Neuron (in vitro differentiated cells): ENCODE data around the gene MAG.

ENCODE experiments used
- H2AFZ ChIP-seq: one replicate; pipeline ENCODE4 v1.6.1; 2013; ENCODE audit warnings: low read depth, mild to moderate bottlenecking, inconsistent platforms, low read length, moderate library complexity
- H3K27me3 ChIP-seq: one replicate; pipeline ENCODE4 v1.6.1; 2013; ENCODE audit warnings: low read length; ENCODE audit not compliant: insufficient read depth
- H3K36me3 ChIP-seq: one replicate; pipeline ENCODE4 v1.6.1; 2013; ENCODE audit warnings: low read length; ENCODE audit not compliant: insufficient read depth
- H3K4me1 ChIP-seq: one replicate; pipeline ENCODE4 v1.6.1; 2013; ENCODE audit warnings: low read length; ENCODE audit not compliant: insufficient read depth
- H3K4me3 ChIP-seq: 2 replicates; pipeline ENCODE4 v1.5.1; 2013; ENCODE audit warnings: mild to moderate bottlenecking, low read length, moderate library complexity
- H3K9me3 ChIP-seq: one replicate; pipeline ENCODE4 v1.6.1; 2013; ENCODE audit warnings: low read length

The MAG gene

GRCh38 chr19:35302446-35302845 lies 10.5 kb downstream of the MAG start:
- Histone ChIP-seq H3K36me3 (no peaks in the 10 kb centered on the region), H2AFZ (no peak overlapping the region), H3K9me3 (no peaks in the 10 kb centered on the region), H3K4me3 (no peak overlapping the region), H3K27me3 (no peaks in the 10 kb centered on the region), H3K4me1 (no peaks in the 10 kb centered on the region)

GRCh38 chr19:35303357-35303915 lies 11.5 kb downstream of the MAG start:
- Histone ChIP-seq H3K36me3 (no peaks in the 10 kb centered on the region), H3K4me3 (no peak overlapping the region), H3K4me1 (no peaks in the 10 kb centered on the region), H3K27me3 (no peaks in the 10 kb centered on the region), H3K9me3 (no peaks in the 10 kb centered on the region), H2AFZ (no peak overlapping the region)

- no peaks in the 10 kb centered on the region for H3K27me3 ChIP-seq
- H3K36me3 ChIP-seq: no peaks in the 10 kb centered on the region
- no peak overlapping the region for H3K4me3 ChIP-seq
- no peaks in the 10 kb centered on the region for H3K9me3 ChIP-seq
- no peaks in the 10 kb centered on the region for H3K4me1 ChIP-seq
- no peak overlapping the region for H2AFZ ChIP-seq
Measured at GRCh38 chr19:35304036-35304435, 12.1 kb downstream of the MAG start.

GRCh38 chr19:35305181-35305580 lies 13.2 kb downstream of the MAG start:
- H2AFZ ChIP-seq: no peak overlapping the region
- no peaks in the 10 kb centered on the region for H3K36me3 ChIP-seq
- H3K27me3 ChIP-seq: no peaks in the 10 kb centered on the region
- no peak overlapping the region for H3K4me3 ChIP-seq
- no peaks in the 10 kb centered on the region for H3K9me3 ChIP-seq
- H3K4me1 ChIP-seq: no peaks in the 10 kb centered on the region

- Histone ChIP-seq H3K4me1 (no peaks in the 10 kb centered on the region), H3K9me3 (no peaks in the 10 kb centered on the region), H3K36me3 (no peaks in the 10 kb centered on the region)
Measured at GRCh38 chr19:35306473-35307246, 14.7 kb downstream of the MAG start.

GRCh38 chr19:35307931-35308330 lies 16.0 kb downstream of the MAG start:
- H3K4me3 ChIP-seq: no peak overlapping the region
- no peaks in the 10 kb centered on the region for H3K4me1 ChIP-seq
- H3K9me3 ChIP-seq: no peaks in the 10 kb centered on the region
- no peaks in the 10 kb centered on the region for H3K27me3 ChIP-seq
- H2AFZ ChIP-seq: no peak overlapping the region
- H3K36me3 ChIP-seq: no peaks in the 10 kb centered on the region

More at GRCh38 chr19:35306473-35307246, 14.7 kb downstream of the MAG start:
- Histone ChIP-seq H3K4me3 (no peak overlapping the region), H2AFZ (no peak overlapping the region), H3K27me3 (no peaks in the 10 kb centered on the region)

- H3K4me1 ChIP-seq: no peaks in the 10 kb centered on the region
- peaks cover 3% of the 10 kb centered on the region for H3K27me3 ChIP-seq
- H3K4me3 ChIP-seq: no peak overlapping the region
- no peaks in the 10 kb centered on the region for H3K36me3 ChIP-seq
- H3K9me3 ChIP-seq: no peaks in the 10 kb centered on the region
- H2AFZ ChIP-seq: no peak overlapping the region
Measured at GRCh38 chr19:35308910-35309309, 16.9 kb downstream of the MAG start.

DNA sequence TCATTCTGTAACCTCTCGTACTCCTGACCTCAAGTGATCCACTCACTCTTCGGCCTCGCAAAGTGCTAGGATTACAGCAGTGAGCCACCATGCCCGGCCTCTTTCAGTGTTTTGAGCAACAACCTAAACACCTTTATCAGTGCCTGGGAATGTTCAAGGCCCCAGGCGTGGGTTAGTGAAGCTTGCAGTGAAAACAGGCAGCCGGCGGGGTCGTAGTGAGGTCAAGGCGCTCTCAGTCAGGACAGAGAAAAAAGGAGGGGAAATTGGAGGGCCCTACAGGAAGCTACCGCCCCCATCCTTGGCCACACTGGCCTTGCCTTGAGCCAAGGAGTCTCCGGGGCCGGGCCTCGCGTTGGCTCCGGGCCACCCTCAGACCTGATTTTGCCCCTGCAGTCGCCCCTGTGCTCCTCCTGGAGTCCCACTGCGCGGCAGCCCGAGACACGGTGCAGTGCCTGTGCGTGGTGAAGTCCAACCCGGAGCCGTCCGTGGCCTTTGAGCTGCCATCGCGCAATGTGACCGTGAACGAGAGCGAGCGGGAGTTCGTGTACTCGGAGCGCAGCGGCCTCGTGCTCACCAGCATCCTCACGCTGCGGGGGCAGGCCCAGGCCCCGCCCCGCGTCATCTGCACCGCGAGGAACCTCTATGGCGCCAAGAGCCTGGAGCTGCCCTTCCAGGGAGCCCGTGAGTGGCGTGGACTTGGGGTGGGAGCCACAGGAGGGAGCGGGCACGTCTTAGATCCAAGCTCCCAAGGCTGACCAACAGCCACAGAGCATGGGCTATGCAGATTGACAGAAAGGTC lies 17.7 kb downstream of the MAG start:
- no peaks in the 10 kb centered on the region for H3K9me3 ChIP-seq
- H3K4me3 ChIP-seq: no peak overlapping the region
- peaks cover 3% of the 10 kb centered on the region for H3K27me3 ChIP-seq
- H2AFZ ChIP-seq: no peak overlapping the region
- no peaks in the 10 kb centered on the region for H3K36me3 ChIP-seq
- H3K4me1 ChIP-seq: no peaks in the 10 kb centered on the region

GRCh38 chr19:35310331-35310730 lies 18.4 kb downstream of the MAG start:
- peaks cover 3% of the 10 kb centered on the region for H3K27me3 ChIP-seq
- H2AFZ ChIP-seq: no peak overlapping the region
- H3K4me1 ChIP-seq: no peaks in the 10 kb centered on the region
- H3K4me3 ChIP-seq: no peak overlapping the region
- H3K36me3 ChIP-seq: no peaks in the 10 kb centered on the region
- H3K9me3 ChIP-seq: no peaks in the 10 kb centered on the region

DNA sequence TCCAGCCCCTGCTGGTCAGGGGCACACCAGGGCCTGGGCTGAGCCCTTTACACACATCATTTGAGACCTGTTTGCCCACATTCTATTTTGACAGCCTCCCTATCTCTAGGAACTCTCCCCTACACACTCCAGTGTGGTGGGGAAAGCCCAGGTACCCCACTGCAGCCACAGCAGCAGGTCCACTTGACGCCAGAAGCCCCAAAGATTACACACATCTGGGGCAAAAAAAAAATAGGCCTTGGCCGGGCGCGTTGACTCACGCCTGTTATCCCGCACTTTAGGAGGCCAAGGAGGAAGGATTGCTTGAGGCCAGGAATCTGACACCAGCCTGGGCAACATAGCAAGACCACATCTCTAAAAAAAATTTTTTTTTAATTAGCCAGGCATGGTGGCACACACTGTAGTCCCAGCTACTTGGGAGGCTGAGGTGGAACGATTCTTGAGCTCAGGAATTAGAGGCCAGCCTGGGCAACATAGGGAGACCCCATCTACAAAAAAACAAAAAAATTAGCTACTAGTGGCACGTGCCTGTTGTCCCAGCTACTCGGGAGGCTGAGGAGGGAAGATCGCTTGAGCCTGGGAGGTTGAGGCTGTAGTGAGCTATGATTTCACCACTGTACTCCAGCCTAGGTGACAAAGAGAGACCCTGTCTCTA lies 19.0 kb downstream of the MAG start:
- H3K27me3 ChIP-seq: peaks cover 3% of the 10 kb centered on the region
- H3K9me3 ChIP-seq: no peaks in the 10 kb centered on the region
- no peaks in the 10 kb centered on the region for H3K36me3 ChIP-seq
- H3K4me3 ChIP-seq: no peak overlapping the region
- no peaks in the 10 kb centered on the region for H3K4me1 ChIP-seq
- no peak overlapping the region for H2AFZ ChIP-seq

DNA sequence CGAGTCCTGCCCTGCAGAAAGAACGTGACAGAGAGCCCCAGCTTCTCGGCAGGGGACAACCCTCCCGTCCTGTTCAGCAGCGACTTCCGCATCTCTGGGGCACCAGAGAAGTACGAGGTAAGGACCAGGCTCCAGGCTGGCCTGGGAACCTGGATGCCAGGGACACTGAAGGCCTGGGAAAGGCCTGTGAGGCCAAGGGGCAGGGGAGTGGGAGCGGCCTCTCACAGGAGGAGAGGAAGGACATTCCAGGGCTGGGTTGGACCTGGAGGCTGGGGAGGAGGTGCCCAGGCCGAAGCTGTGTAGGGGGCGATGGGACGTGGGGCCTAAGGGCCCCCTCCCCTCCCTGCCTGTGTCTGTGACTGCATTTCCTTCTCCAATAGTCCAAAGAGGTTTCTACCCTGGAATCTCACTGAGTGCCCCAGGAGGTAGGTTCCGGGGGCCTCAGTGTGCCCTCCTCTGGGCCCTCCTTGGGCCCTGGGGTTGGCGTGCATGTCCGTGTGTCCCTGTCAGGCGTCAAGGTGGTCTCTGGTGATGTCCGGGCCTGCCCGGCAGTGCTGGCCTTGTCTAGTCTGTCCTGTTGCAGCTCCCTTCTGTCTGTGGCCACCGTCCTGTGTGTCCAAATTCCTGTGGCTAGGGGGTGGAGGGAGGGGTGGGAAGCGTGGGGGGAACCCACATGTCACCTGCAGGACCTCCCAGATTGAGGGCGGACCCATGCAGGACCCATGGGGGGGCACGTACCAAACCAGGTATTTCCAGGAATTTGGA lies 20.1 kb downstream of the MAG start:
- Histone ChIP-seq H3K9me3 (no peaks in the 10 kb centered on the region), H3K36me3 (no peaks in the 10 kb centered on the region), H3K4me1 (no peaks in the 10 kb centered on the region), H3K4me3 (no peak overlapping the region), H3K27me3 (peaks cover 3% of the 10 kb centered on the region), H2AFZ (no peak overlapping the region)

GRCh38 chr19:35313587-35313986 lies 21.6 kb downstream of the MAG start:
- H3K9me3 ChIP-seq: no peaks in the 10 kb centered on the region
- peaks cover 3% of the 10 kb centered on the region for H3K27me3 ChIP-seq
- no peak overlapping the region for H2AFZ ChIP-seq
- H3K4me3 ChIP-seq: no peak overlapping the region
- no peaks in the 10 kb centered on the region for H3K36me3 ChIP-seq
- H3K4me1 ChIP-seq: peaks cover 5% of the 10 kb centered on the region
